DND-41 (cell line): ENCODE results near the gene LRRC43.

Source experiments
- ATAC-seq: fragments of 200-7000 bp; cut with Tn5 transposase; 3 replicates; pipeline ENCODE4 v1.9.1; 2021; ENCODE audit warnings: low read depth; ENCODE audit not compliant: insufficient read depth
- DNase-seq: peaks from one replicate; pipeline ENCODE4 v3.0.0-alpha.2; 2020
- H2AFZ ChIP-seq: 2 replicates; pipeline ENCODE4 v1.6.0; 2012; ENCODE audit warnings: low read depth, low read length
- H3K27ac ChIP-seq: 2 replicates; pipeline ENCODE4 v1.5.1; 2012; ENCODE audit warnings: low read length, inconsistent platforms
- H3K27me3 ChIP-seq: fragments of 200-600 bp; sonication (generic); 2 replicates; pipeline ENCODE4 v1.6.0; 2012; ENCODE audit warnings: low read length, mild to moderate bottlenecking, inconsistent platforms; ENCODE audit not compliant: insufficient read depth, poor library complexity
- H3K36me3 ChIP-seq: 2 replicates; pipeline ENCODE4 v1.5.1; 2012; ENCODE audit warnings: low read length, inconsistent platforms; ENCODE audit not compliant: insufficient read depth
- H3K4me1 ChIP-seq: 2 replicates; pipeline ENCODE4 v1.5.1; 2012; ENCODE audit warnings: mild to moderate bottlenecking, low read length; ENCODE audit not compliant: insufficient read depth
- H3K4me2 ChIP-seq: 2 replicates; pipeline ENCODE4 v1.6.0; 2012; ENCODE audit warnings: mild to moderate bottlenecking, moderate library complexity, low read length, inconsistent platforms; ENCODE audit not compliant: insufficient read depth
- H3K4me3 ChIP-seq, 2 experiments: fragments of 200-600 bp in 1 of 2; shearing (Covaris generic) in 1 of 2; 2 replicates each; pipeline ENCODE4 v1.5.1; 2012 to 2016; ENCODE audit warnings: inconsistent platforms in 2 of 2, low read length in 2 of 2, mild to moderate bottlenecking in 2 of 2, low read depth in 1 of 2, moderate library complexity in 1 of 2
- H3K79me2 ChIP-seq: 2 replicates; pipeline ENCODE4 v1.6.0; 2012; ENCODE audit warnings: low read length, inconsistent platforms; ENCODE audit not compliant: insufficient read depth
- H3K9ac ChIP-seq: 2 replicates; pipeline ENCODE4 v1.6.0; 2012; ENCODE audit warnings: low read depth, mild to moderate bottlenecking, inconsistent platforms, low read length, moderate library complexity
- H3K9me3 ChIP-seq: 2 replicates; pipeline ENCODE4 v1.5.1; 2012; ENCODE audit warnings: low read length, moderate library complexity, mild to moderate bottlenecking, inconsistent platforms; ENCODE audit not compliant: insufficient read depth, severe bottlenecking
- H4K20me1 ChIP-seq: 2 replicates; pipeline ENCODE4 v1.6.0; 2012; ENCODE audit warnings: low read length; ENCODE audit not compliant: insufficient read depth
- EZH2 ChIP-seq: IDR thresholded peaks from 3 replicates; pipeline ENCODE4 v1.6.1; 2012; ENCODE audit warnings: borderline replicate concordance, low read depth, mild to moderate bottlenecking, moderate library complexity, low read length, inconsistent platforms; ENCODE audit not compliant: severe bottlenecking
- TF ChIP-seq, protein P1 (sequence below): IDR thresholded peaks from 2 replicates; pipeline ENCODE4 v1.5.1; 2012; ENCODE audit warnings: borderline replicate concordance, low read length, moderate library complexity, mild to moderate bottlenecking; ENCODE audit not compliant: poor library complexity, severe bottlenecking; ENCODE audit errors: extremely low read depth

Gene LRRC43

DNA sequence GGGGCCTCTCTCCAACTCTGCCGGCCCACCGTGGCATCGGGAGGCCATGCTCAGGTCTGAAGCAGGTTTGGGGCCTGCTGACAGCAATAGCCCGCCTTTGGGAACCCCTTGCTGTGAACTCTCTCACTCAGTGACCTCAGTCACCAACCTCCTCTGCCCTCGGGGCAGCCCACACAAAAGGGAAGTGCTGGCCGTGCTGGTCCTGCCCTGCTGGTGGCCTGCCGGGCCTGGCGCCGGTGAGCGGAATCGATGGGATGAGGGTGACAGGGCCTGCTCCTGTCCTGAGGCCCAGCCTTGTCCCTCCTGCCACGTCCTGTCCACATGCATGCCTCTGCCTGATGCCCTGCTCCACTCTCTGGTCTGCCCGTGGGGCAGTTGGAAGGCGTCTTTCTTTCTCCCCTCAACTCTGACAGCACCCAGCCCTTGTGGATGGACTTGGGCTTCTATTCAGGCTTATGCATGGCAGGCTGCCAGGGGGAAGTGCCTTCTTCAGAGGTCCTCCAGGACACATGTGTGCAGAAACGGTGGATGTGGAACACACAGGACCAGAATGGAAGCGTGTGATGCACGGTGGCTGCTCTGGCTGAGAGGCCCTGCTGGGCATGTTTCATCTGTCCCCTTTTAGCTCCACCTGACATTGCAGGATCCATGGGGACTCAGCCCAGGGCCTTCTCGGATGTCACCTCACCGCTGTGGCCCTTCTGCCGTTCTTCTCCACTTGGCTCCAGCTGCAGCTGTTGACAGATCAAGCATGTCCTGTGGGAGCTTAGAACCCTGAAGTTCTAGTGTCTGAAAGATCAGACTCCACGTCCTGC is 40.8 kb upstream of the LRRC43 start:
- Histone ChIP-seq H3K4me3 (no peak overlapping the region), H3K9ac (no peak overlapping the region), H3K9me3 (no peaks in the 10 kb centered on the region), H3K4me2 (no peak overlapping the region), H4K20me1 (peaks cover 3% of the 10 kb centered on the region; the same call in 1 of the 2 replicates), H3K27me3 (no peaks in the 10 kb centered on the region), H3K4me1 (no peaks in the 10 kb centered on the region), H3K36me3 (peaks cover 38% of the 10 kb centered on the region), H2AFZ (no peak overlapping the region), H3K79me2 (no peaks in the 10 kb centered on the region), H3K27ac (no peak overlapping the region)
- ATAC-seq (no peak), DNase-seq (no peak)
- no peak for TF ChIP-seq EZH2
- TF ChIP-seq, protein P1, sequence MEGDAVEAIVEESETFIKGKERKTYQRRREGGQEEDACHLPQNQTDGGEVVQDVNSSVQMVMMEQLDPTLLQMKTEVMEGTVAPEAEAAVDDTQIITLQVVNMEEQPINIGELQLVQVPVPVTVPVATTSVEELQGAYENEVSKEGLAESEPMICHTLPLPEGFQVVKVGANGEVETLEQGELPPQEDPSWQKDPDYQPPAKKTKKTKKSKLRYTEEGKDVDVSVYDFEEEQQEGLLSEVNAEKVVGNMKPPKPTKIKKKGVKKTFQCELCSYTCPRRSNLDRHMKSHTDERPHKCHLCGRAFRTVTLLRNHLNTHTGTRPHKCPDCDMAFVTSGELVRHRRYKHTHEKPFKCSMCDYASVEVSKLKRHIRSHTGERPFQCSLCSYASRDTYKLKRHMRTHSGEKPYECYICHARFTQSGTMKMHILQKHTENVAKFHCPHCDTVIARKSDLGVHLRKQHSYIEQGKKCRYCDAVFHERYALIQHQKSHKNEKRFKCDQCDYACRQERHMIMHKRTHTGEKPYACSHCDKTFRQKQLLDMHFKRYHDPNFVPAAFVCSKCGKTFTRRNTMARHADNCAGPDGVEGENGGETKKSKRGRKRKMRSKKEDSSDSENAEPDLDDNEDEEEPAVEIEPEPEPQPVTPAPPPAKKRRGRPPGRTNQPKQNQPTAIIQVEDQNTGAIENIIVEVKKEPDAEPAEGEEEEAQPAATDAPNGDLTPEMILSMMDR = no peak

DNA sequence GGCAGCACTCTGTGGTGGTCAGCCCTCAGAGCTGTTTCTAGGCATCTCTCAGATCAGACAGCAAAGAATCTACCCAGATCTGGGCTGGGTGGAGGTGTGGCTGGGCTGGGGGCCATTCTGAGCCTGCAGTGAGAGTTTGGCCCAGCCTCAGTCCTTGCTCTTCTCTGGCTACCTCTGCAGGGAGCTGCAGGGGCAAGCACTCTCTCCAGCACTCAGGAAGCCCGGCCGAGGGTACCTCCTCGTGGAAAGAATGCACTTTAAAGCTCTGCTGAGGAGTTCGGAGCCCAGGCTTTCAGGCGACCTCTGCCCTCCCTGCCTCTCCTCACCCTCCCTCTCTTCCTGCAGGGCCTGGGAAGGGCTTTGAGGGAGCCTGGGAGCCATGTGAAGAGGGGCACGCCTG is 40.1 kb upstream of the LRRC43 start:
- Histone ChIP-seq H3K36me3 (peaks cover 32% of the 10 kb centered on the region), H3K4me3 (no peak overlapping the region), H3K27me3 (no peaks in the 10 kb centered on the region), H2AFZ (no peak overlapping the region), H3K79me2 (no peaks in the 10 kb centered on the region), H3K9ac (no peak overlapping the region), H3K9me3 (no peaks in the 10 kb centered on the region), H3K4me2 (no peak overlapping the region), H3K27ac (no peak overlapping the region), H3K4me1 (no peaks in the 10 kb centered on the region), H4K20me1 (peaks cover 3% of the 10 kb centered on the region; the same call in 1 of the 2 replicates)
- TF ChIP-seq, protein P1 = no peak
- TF ChIP-seq EZH2 = no peak
- ATAC-seq (no peak), DNase-seq (no peak)

DNA sequence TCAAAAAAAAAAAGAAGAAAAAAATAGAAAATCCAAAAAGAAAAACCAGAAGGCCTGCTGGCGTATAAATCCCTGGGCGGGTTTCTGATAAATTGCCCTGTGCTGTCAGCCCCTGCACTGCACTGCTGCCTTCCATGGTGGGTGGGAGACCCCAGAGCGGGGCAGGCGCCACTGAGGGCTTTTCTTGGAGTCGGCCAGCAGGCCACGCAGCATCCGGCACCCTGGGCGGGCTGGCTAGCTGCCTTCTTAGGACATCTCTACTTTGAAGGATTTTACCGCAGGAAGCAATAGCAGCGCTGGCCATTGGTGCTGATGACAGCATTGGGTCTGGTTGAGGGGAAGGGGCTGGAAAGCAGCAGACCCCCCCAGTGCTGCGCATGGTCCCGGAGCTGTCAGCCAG is 38.0 kb upstream of the LRRC43 start:
- Histone ChIP-seq H3K27me3 (no peaks in the 10 kb centered on the region), H4K20me1 (peaks cover 3% of the 10 kb centered on the region; the same call in 1 of the 2 replicates), H3K4me2 (no peak overlapping the region), H3K27ac (no peak overlapping the region), H2AFZ (no peak overlapping the region), H3K4me1 (no peaks in the 10 kb centered on the region), H3K9me3 (no peaks in the 10 kb centered on the region), H3K79me2 (no peaks in the 10 kb centered on the region), H3K4me3 (no peak overlapping the region), H3K9ac (no peak overlapping the region), H3K36me3 (peaks cover 25% of the 10 kb centered on the region)
- ATAC-seq = no peak
- TF ChIP-seq, protein P1 = no peak
- no peak for TF ChIP-seq EZH2
- no peak for DNase-seq
